ENCODE results near the gene STARD6. TPM values are rescaled to one million over a fixed set of nuclear protein-coding genes. Genes with fewer than 3 reads are reported as not detected.

STARD6 gene
- total RNA-seq, 1 experiment from 2014 or later = not detected

GRCh38 chr18:54284535-54284934 lies 73.1 kb downstream of the STARD6 start:
- TF ChIP-seq CTCF (conservative IDR thresholded peaks at IDR 0.05; ENCODE audit: low read depth, low read length) (no peak), EZH2 (IDR thresholded peaks at IDR 0.05; ENCODE audit: borderline replicate concordance, low read depth, low read length, poor library complexity, severe bottlenecking) (no peak)
- POLR2A ChIA-PET (ENCODE audit: low non-redundant PET) = no interaction called here
- H3K27me3 ChIP-seq (replicated peaks; ENCODE audit: insufficient read depth, low read depth, low read length, poor library complexity) = no peaks in the 10 kb centered on the region
- H3K4me1 ChIP-seq (ENCODE audit: insufficient read depth, low read length, poor library complexity, severe bottlenecking) = no peaks in the 10 kb centered on the region
- no peak overlapping the region for H3K4me3 ChIP-seq (ENCODE audit: low read depth, low read length, poor library complexity, severe bottlenecking)
- no peak for DNase-seq (ENCODE audit: low spot score)
- CTCF ChIA-PET = no interaction called here
- BruUV-seq (replicated peaks) = no TSS peak
- H3K36me3 ChIP-seq (ENCODE audit: insufficient read depth, low read length, poor library complexity, severe bottlenecking) = peaks cover 53% of the 10 kb centered on the region
- peaks cover 7% of the 10 kb centered on the region for H3K9me3 ChIP-seq (ENCODE audit: low read depth, low read length, poor library complexity, severe bottlenecking)
- intact Hi-C loops (cut with micrococcal nuclease; ENCODE audit: unreplicated experiment) = no loop called here
- no peak overlapping the region for H3K27ac ChIP-seq (ENCODE audit: low read depth, low read length, poor library complexity, severe bottlenecking)

- H3K4me1 ChIP-seq (ENCODE audit: insufficient read depth, low read length, poor library complexity, severe bottlenecking) = no peaks in the 10 kb centered on the region
- peak; percentile 8 for DNase-seq (ENCODE audit: low spot score)
- H3K27me3 ChIP-seq (replicated peaks; ENCODE audit: insufficient read depth, low read depth, low read length, poor library complexity) = no peaks in the 10 kb centered on the region
- ChIA-PET CTCF (no interaction called here), POLR2A (ENCODE audit: low non-redundant PET) (no interaction called here)
- H3K9me3 ChIP-seq (ENCODE audit: low read depth, low read length, poor library complexity, severe bottlenecking) = no peaks in the 10 kb centered on the region
- TF ChIP-seq CTCF (conservative IDR thresholded peaks at IDR 0.05; ENCODE audit: low read depth, low read length) = no peak
- no peak for TF ChIP-seq EZH2 (IDR thresholded peaks at IDR 0.05; ENCODE audit: borderline replicate concordance, low read depth, low read length, poor library complexity, severe bottlenecking)
- H3K27ac ChIP-seq (ENCODE audit: low read depth, low read length, poor library complexity, severe bottlenecking) = no peak overlapping the region
- BruUV-seq (replicated peaks) = no TSS peak
- H3K36me3 ChIP-seq (ENCODE audit: insufficient read depth, low read length, poor library complexity, severe bottlenecking) = peaks cover 50% of the 10 kb centered on the region
- intact Hi-C loops (cut with micrococcal nuclease; ENCODE audit: unreplicated experiment) = no loop called here
- no peak overlapping the region for H3K4me3 ChIP-seq (ENCODE audit: low read depth, low read length, poor library complexity, severe bottlenecking)
Measured at GRCh38 chr18:54280220-54280569, 77.5 kb downstream of the STARD6 start.

- Histone ChIP-seq H3K4me1 (ENCODE audit: insufficient read depth, low read length, poor library complexity, severe bottlenecking) (no peaks in the 10 kb centered on the region), H3K27ac (ENCODE audit: low read depth, low read length, poor library complexity, severe bottlenecking) (no peak overlapping the region), H3K36me3 (ENCODE audit: insufficient read depth, low read length, poor library complexity, severe bottlenecking) (peaks cover 50% of the 10 kb centered on the region), H3K9me3 (ENCODE audit: low read depth, low read length, poor library complexity, severe bottlenecking) (no peaks in the 10 kb centered on the region), H3K27me3 (replicated peaks; ENCODE audit: insufficient read depth, low read depth, low read length, poor library complexity) (no peaks in the 10 kb centered on the region), H3K4me3 (ENCODE audit: low read depth, low read length, poor library complexity, severe bottlenecking) (no peak overlapping the region)
- POLR2A ChIA-PET (ENCODE audit: low non-redundant PET) = no interaction called here
- intact Hi-C loops (cut with micrococcal nuclease; ENCODE audit: unreplicated experiment) = no loop called here
- BruUV-seq (replicated peaks) = no TSS peak
- CTCF ChIA-PET = no interaction called here
- DNase-seq (ENCODE audit: low spot score) = no peak
- no peak for TF ChIP-seq EZH2 (IDR thresholded peaks at IDR 0.05; ENCODE audit: borderline replicate concordance, low read depth, low read length, poor library complexity, severe bottlenecking)
- TF ChIP-seq CTCF (conservative IDR thresholded peaks at IDR 0.05; ENCODE audit: low read depth, low read length) = no peak
Measured at GRCh38 chr18:54279477-54280219, 78.0 kb downstream of the STARD6 start.
